ENCODE data around the gene RFX2.

Gene RFX2

DNA sequence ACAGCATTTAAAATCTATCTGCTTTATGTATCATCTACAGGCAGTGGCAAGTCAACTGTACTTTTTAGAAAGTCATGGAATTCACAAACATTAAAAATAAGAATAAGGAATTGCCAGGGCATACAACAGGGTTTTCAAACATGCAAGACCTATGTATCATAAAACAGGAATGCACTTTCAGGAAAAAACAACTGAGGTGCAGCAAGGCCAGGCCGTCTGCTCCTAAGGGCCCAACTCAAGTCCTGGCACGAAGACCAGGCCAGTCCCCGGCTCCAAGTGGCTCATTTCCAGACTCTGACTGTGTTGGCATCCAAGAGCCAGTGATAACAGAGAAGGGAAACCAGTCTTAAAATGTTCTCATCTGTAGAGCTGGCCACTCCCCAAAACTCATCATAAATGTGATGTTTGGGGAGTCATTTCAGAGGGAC is 7.1 kb downstream of the RFX2 start:
- DNase-seq, result no peak

DNA sequence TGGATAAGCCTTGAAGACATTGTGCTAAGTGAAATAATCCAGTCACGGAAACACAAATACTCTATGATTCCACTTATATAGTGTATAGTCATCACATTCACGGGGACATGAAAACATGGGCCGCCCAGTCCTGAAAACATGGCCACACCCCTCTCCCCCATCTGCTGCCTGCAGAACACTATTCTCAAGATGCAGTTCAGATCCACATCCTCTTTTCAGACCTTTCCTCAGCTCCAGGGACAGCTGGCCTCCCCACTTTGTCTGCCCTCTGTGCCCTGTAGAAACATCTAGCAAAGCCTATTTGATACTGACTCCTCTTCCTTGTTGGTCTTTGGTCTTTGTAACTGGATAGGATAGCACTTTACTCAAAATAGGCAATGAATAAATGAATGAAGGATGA is 8.3 kb downstream of the RFX2 start:
- no peak for DNase-seq

- DNase-seq, result no peak
Measured at GRCh38 chr19:6101291-6101825, 8.9 kb downstream of the RFX2 start.

DNA sequence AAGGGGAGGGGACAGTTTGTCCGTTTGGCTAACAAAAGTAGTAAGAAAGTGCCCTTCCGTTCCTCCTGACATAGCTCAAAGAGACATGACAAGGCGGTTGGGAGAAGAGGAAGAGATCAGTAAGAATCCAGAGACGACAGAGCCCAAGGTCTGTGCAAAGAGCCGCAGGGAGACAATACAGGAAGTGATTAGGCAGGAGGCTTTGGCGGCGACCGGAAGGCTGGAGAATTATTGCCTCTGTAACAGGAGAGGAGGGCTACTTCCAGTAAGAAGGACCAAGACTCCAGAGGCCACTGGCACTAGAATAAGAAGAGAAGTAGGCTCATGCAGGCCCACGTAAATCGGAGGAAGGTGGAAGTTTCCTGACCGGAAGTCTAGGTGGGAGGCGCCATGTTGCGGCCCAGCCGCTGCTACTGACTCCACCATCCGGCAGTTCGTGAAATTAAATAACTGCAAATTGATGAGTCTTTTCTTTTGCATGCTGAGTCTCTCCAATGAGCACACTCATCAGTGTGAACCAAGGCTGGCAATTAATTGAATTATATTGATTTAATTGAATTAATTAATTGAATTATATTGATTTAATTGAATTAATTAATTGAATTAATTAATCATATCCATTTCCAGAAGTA is 9.9 kb downstream of the RFX2 start:
- peak; percentile 34 for DNase-seq

GRCh38 chr19:6099599-6099998 is 10.7 kb downstream of the RFX2 start:
- no peak for DNase-seq

DNA sequence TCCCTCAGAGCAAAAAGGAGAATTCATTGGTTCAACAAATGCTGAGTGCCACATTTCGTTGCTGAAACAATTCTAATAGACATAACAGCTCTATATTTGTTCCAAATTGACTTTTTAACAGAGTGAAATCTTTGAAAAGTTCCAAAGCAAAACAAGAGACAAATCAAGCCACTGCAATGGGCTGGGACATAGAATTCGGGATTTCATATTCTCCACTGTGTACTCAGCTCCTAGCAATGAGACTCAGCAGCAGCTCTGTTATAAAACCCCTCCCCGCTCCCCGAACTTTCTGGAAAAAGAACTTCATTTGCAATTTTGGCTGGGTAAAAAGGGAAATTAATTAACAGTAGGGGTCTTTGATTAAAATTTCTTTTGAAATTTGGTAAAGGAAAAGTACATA is 11.3 kb downstream of the RFX2 start:
- DNase-seq, result no peak

DNA sequence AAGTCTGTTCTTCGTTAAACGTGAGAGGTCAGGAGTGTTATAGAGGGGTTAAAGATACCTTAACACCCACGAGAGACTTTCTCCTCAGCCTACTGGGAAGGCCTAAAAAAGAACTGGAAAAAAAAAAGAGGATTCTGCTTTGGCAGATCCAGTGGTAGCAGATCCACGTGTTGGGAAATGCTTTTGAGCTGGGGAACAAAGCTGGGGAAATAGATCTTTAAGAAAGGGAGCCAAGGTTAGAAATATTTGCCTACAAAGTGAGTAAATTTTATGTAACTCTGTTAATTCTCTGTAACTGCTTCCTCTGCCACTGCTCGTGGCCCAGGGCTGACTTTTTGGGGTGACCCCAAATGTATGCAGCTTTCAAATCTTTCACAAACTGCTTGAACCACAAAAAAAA is 11.7 kb downstream of the RFX2 start:
- no peak for DNase-seq

DNA sequence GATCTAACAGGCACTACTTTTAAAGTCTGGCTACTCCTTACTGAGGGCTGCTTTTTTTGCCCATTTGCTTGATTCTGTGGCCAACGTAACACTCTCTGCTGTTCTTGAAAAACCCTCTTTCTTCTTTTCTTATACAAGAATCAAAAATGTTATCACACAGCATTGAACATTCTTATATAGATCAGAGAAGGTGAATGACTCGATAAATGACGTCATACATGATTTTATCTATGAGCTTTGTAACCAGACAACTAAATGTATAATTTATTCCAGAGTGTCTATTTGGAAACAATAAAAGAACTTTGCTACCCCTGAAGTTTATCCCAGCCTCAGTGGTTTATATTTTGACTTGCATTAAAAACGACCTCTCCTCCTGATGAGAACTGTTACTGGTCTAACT is 12.4 kb downstream of the RFX2 start:
- no peak for DNase-seq

DNA sequence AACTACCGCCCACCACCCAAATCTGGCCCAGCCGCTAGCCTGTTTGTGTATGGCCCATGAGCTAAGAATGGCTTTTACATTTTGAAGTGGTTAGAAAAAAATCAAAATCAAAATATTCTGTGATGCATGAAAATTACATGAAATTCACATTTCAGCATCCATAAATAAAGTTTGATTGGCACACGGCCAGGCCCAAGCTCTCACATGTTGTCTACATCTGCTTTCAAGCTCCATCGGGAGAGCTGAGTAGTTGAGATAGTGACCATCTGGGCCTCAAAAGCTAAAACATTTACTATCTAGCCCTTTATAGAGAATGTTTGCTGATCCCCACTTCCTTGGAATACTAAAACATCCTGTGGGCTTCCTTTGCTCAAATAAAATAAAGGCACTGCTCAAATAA is 14.5 kb downstream of the RFX2 start:
- no peak for DNase-seq

GRCh38 chr19:6092329-6093286 is 17.7 kb downstream of the RFX2 start:
- no peak for DNase-seq

DNA sequence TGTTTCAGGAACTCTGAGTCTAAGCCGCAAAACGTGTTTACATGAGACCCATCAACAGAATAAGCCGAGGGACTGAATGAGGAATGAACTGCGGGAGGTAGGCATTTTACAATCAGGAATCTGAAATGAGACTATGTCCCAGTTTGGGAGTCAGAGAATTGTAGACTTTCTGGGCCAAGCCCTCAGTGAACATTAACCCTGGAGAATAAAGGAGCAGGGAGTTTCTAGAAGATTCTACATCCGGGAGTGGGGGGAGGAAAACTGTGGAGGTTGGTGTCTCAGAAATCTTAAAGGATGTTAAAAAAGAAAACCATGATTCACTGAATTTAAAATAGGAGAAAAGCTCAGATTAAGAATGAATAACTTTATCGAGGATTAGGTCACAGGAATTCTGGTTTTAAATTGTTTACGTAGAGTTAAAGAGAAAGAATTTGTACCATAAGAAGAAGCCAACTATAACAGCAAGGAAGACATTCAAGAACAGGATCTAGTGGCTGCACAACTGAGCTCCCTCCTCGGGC is 18.5 kb downstream of the RFX2 start:
- no peak for DNase-seq

DNA sequence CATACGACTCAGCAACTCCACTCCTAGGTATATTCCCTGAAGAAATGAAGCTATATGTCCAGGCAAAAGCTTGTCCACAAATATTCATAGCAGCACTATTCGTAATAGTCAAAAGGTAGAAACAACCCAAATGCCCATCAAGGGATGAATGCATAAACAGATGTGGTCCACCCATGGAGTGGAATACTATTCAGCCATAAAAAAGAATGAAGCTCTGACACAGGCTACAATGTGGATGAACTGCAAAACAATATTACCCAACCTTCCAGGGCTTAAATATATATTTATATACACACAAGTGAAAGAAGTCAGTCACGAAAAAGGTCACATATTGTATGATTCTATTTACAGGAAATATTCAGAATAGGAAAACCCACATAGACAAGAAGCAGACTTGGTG is 19.7 kb downstream of the RFX2 start:
- DNase-seq, result no peak

DNA sequence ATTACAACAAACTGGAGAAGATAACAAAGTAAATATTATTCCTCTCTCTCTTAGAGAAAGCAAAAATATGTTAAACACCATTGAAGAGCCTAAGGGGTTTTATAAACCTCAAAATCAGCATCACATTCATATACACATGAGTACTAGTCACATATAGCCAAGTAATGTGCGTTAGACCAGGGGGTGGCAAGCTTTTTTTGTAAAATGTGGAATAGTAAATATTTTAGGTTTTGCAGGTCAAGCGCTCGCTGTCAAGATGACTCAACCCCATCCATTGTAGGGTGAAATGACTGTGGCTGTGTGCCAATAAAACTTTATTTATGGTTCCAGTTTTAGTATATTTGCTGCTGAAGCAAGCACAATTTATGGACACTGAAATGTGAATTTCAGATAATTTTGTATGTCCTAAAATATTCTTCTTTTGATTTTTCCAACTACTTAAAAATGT is 21.7 kb downstream of the RFX2 start:
- no peak for DNase-seq

GRCh38 chr19:6087074-6087571 is 23.2 kb downstream of the RFX2 start:
- DNase-seq, result peak; percentile 8

- no peak for DNase-seq
Measured at GRCh38 chr19:6086068-6086788, 24.1 kb downstream of the RFX2 start.

DNA sequence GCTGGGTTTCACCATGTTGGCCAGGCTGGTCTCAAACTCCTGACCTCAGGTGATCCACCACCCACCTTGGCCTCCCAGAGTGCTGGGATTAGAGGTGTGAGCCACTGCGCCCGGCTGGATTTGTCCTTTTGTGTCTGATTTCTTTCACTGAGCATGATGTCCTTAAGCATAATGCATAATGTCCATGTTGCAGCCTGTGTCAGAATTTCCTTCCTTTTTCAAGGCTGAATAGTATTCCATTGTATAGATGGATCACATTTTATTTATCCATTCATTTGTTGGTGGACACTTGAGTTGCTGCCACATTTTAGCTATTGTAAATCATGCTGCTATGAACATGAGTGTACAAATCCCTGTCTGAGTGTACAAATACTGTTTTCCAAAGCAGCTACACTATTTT is 25.5 kb downstream of the RFX2 start:
- no peak for DNase-seq

DNA sequence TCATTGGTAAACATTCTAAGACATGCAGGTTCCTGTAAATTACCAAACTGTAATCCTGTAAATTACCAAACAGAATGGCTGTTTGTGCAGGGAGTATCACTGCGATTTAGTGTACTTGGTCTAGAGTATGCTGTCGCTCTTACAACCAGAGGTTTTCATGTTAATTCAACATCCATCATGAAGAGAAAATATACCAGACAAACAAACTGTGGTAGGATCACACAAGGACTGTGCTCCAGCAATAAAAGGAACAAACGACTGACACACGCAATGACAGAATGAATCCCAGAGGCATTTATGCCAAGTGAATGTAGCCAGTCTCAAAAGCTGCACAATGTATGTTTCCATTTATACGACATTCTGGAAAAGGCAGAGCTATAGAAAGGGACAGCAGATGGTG is 31.2 kb downstream of the RFX2 start:
- DNase-seq, result no peak

DNA sequence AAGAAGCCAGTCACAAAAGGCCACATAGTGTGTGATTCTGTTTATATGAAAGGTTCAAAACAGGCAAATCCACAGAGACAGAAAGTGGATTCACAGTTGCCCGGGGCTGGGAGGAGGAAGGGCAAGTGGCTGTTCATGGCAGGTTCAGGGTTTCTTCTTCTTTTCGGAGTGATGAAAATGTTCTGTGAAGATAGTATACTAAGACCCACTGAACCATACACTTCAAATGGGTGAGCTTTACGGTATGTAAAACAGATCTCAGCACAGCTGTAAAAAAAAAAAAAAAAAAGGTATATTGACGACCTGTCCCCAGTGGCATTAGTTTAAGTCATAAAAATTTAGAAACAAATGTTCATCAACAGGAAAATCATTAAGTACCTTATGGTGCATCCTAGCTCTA is 32.2 kb downstream of the RFX2 start:
- no peak for DNase-seq

- no peak for DNase-seq
Measured at GRCh38 chr19:6076675-6077463, 33.4 kb downstream of the RFX2 start.

GRCh38 chr19:6076291-6076665 is 34.0 kb downstream of the RFX2 start:
- no peak for DNase-seq

GRCh38 chr19:6074709-6075403 is 35.4 kb downstream of the RFX2 start:
- no peak for DNase-seq
